OCI-LY3 (cell line): ENCODE measurements around the gene AIPL1.

Experiments used
- H2AFZ ChIP-seq: fragments of 200-600, 300-600 bp; shearing (Covaris generic); 2 replicates; pipeline ENCODE4 v1.6.0; 2014; ENCODE audit warnings: antibody characterized with exemption, low read depth, low read length
- H3K27ac ChIP-seq: fragments of 200-600, 300-600 bp; sonication (generic); 2 replicates; pipeline ENCODE4 v1.5.1; 2014; ENCODE audit warnings: mild to moderate bottlenecking, low read length, moderate library complexity, mixed read lengths
- H3K27me3 ChIP-seq: fragments of 200-600, 300-600 bp; sonication (generic); 2 replicates; pipeline ENCODE4 v1.6.1; 2014; ENCODE audit warnings: low read depth, low read length, mixed read lengths
- H3K36me3 ChIP-seq: fragments of 200-600, 300-600 bp; sonication (generic); replicated peaks from 2 replicates; pipeline ENCODE3; 2014; ENCODE audit warnings: low read depth, low read length, mixed read lengths
- H3K4me1 ChIP-seq: fragments of 300-600, 200-600 bp; sonication (generic); 2 replicates; pipeline ENCODE4 v1.6.1; 2014; ENCODE audit warnings: low read length, mixed read lengths
- H3K4me2 ChIP-seq: fragments of 200-600, 300-600 bp; sonication (generic); 2 replicates; pipeline ENCODE4 v1.6.1; 2014; ENCODE audit warnings: low read length, mixed read lengths
- H3K4me3 ChIP-seq: fragments of 300-600, 200-600 bp; sonication (generic); 2 replicates; pipeline ENCODE4 v1.5.1; 2014; ENCODE audit warnings: antibody characterized with exemption, mild to moderate bottlenecking, low read length, moderate library complexity
- H3K79me2 ChIP-seq: fragments of 300-600, 200-600 bp; shearing (Covaris generic); 2 replicates; pipeline ENCODE4 v1.6.1; 2014; ENCODE audit warnings: mild to moderate bottlenecking, low read length, mixed read lengths
- H3K9ac ChIP-seq: fragments of 300-600, 200-600 bp; shearing (Covaris generic); 2 replicates; pipeline ENCODE4 v1.6.0; 2014; ENCODE audit warnings: mild to moderate bottlenecking, low read length, moderate library complexity
- H3K9me3 ChIP-seq: fragments of 200-600, 300-600 bp; shearing (Covaris generic); 2 replicates; pipeline ENCODE4 v1.6.1; 2014; ENCODE audit warnings: low read length, mixed read lengths; ENCODE audit not compliant: insufficient read depth
- H4K20me1 ChIP-seq: fragments of 200-600, 300-600 bp; sonication (generic); 2 replicates; pipeline ENCODE4 v1.6.1; 2016; ENCODE audit warnings: low read length, mixed read lengths; ENCODE audit not compliant: insufficient read depth
- EZH2phosphoT487 ChIP-seq: fragments of 200-600 bp; shearing (Covaris generic); IDR thresholded peaks from 2 replicates; pipeline ENCODE4 v1.6.1; 2018; ENCODE audit warnings: antibody characterized with exemption, mixed run types, low read depth
- TF ChIP-seq, protein P1 (sequence below): fragments of 200-600, 300-600 bp; sonication (generic); IDR thresholded peaks from 2 replicates; pipeline ENCODE4 v1.5.1; 2014; ENCODE audit warnings: antibody characterized with exemption, low read length, low read depth

AIPL1 gene

DNA sequence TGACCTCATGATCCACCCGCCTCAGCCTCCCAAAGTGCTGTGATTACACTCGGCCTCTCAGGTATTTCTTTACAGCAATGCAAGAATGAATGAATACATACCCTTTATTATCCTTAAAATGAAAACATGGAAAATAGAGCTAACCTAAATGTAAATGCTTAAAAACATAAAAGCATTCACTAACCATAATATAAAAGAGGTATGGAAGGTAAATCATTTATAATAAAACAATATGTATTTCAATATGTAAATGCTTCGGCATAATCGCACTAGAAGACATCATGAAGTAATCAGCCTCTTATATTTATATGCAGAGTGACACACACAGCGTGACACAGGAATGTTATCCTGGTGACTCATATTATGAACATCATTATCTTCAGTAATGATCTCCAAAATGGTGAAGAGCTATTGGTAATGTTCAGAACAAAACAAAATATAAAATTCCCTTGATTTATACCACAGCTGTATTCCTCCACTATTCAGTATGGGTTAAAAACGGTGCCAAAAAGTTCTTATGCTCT, 53.9 kb downstream of the AIPL1 start:
- Histone ChIP-seq H3K4me3 (no peak overlapping the region), H3K4me2 (no peak overlapping the region), H3K9ac (no peak overlapping the region), H3K27ac (no peak overlapping the region), H3K79me2 (no peaks in the 10 kb centered on the region), H2AFZ (no peak overlapping the region), H3K4me1 (no peaks in the 10 kb centered on the region), H3K36me3 (no peaks in the 10 kb centered on the region), H3K9me3 (no peaks in the 10 kb centered on the region), H3K27me3 (no peaks in the 10 kb centered on the region), H4K20me1 (no peaks in the 10 kb centered on the region)
- no peak for TF ChIP-seq EZH2phosphoT487

DNA sequence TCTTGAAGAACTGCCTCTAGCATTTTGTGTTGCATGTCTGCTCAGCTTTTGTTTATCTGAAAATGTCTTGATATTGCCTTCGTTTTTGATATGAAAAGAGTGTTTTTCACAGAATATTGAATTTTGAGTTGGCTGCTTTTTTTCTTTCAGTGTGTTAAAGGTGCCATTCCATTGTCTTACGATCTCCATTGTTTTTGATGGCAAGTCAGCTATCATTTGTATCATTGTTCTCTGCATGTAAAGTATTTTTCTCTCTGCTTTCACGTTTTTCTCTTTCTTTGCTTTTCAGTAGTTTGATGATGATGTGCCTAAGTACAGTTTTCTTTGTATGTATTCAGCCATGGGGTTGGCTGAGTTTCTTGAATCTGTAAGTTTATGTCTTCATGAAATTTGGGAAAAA, 57.0 kb downstream of the AIPL1 start:
- Histone ChIP-seq H3K4me1 (no peaks in the 10 kb centered on the region), H4K20me1 (no peaks in the 10 kb centered on the region), H3K4me2 (no peak overlapping the region), H3K9ac (no peak overlapping the region), H3K27ac (no peak overlapping the region), H3K4me3 (no peak overlapping the region), H2AFZ (no peak overlapping the region), H3K36me3 (no peaks in the 10 kb centered on the region), H3K79me2 (no peaks in the 10 kb centered on the region), H3K27me3 (no peaks in the 10 kb centered on the region), H3K9me3 (no peaks in the 10 kb centered on the region)
- TF ChIP-seq EZH2phosphoT487 = no peak
- TF ChIP-seq, protein P1, sequence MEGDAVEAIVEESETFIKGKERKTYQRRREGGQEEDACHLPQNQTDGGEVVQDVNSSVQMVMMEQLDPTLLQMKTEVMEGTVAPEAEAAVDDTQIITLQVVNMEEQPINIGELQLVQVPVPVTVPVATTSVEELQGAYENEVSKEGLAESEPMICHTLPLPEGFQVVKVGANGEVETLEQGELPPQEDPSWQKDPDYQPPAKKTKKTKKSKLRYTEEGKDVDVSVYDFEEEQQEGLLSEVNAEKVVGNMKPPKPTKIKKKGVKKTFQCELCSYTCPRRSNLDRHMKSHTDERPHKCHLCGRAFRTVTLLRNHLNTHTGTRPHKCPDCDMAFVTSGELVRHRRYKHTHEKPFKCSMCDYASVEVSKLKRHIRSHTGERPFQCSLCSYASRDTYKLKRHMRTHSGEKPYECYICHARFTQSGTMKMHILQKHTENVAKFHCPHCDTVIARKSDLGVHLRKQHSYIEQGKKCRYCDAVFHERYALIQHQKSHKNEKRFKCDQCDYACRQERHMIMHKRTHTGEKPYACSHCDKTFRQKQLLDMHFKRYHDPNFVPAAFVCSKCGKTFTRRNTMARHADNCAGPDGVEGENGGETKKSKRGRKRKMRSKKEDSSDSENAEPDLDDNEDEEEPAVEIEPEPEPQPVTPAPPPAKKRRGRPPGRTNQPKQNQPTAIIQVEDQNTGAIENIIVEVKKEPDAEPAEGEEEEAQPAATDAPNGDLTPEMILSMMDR = no peak

DNA sequence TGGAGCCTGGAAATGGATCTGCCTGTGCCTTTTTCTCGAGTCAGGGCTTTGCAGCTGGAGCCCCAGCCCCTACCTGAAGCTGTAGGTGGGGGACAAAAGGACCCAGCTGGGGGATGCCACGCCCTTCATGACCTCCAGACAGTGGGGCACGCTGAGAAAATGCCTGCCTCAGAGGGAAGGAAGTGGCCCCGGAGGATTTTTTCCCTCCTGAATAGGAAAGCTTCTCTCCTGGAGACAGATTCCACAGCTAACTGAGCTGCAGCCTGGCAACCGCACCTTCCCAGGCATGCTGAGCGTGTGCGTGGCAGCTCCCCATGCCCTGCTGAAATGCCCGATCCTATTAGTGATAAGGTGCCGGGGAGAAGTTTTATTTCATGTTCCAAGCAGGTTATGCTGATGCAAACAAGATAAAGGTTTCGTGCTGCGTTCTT, 58.0 kb downstream of the AIPL1 start:
- Histone ChIP-seq H3K4me2 (no peak overlapping the region), H3K9me3 (no peaks in the 10 kb centered on the region), H2AFZ (no peak overlapping the region), H3K4me3 (no peak overlapping the region), H3K9ac (no peak overlapping the region), H3K27me3 (no peaks in the 10 kb centered on the region), H3K79me2 (no peaks in the 10 kb centered on the region), H3K4me1 (no peaks in the 10 kb centered on the region), H3K27ac (no peak overlapping the region), H3K36me3 (no peaks in the 10 kb centered on the region), H4K20me1 (no peaks in the 10 kb centered on the region)
- TF ChIP-seq, protein P1 = no peak
- TF ChIP-seq EZH2phosphoT487 = no peak

DNA sequence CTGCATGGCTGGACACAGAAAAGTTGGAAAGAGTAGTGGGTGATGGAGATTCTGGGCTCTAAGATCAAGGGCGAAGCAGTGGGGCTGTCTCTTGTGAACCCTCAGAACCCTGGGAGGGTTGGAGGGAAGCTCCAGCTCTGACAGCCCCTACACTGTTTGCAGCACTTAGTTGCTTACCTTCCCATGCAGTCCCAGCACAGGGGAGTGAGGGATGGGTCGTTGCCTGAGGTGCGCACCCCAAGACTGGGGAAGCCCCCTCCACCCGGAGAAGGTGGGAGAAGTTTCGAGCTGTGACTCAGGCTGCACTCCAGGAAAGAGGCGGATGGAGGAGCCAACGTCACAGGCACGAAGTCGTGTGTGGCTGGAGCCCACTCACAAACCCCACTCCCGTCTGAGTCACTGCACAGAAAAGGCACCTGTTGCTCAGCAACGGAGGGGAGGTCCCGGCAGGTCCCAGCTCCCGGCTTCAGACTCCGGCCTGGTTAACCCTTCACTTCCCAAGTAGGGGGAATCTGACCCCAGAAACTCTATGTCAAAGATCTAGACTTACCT, 60.1 kb downstream of the AIPL1 start:
- H3K9me3 ChIP-seq = no peaks in the 10 kb centered on the region
- no peaks in the 10 kb centered on the region for H3K79me2 ChIP-seq
- no peak overlapping the region for H3K4me3 ChIP-seq
- no peaks in the 10 kb centered on the region for H4K20me1 ChIP-seq
- no peaks in the 10 kb centered on the region for H3K27me3 ChIP-seq
- TF ChIP-seq, protein P1 = no peak
- no peaks in the 10 kb centered on the region for H3K4me1 ChIP-seq
- no peak overlapping the region for H2AFZ ChIP-seq
- H3K4me2 ChIP-seq = no peak overlapping the region
- no peaks in the 10 kb centered on the region for H3K36me3 ChIP-seq
- H3K9ac ChIP-seq = no peak overlapping the region
- no peak overlapping the region for H3K27ac ChIP-seq
